Choroid plexus epithelial cell (primary cell): ENCODE results near the gene ANKK1.

Source experiments
- DNase-seq: peaks from one replicate; pipeline ENCODE4 v3.0.0-alpha.2; 2010; ENCODE audit warnings: low read depth
- H3K4me3 ChIP-seq: 2 replicates; pipeline ENCODE4 v1.5.1; 2011; ENCODE audit warnings: low read depth, mild to moderate bottlenecking, control low read depth, low read length, moderate library complexity
- TF ChIP-seq, protein P1 (sequence below): conservative IDR thresholded peaks from 2 replicates; pipeline ENCODE4 v1.5.1; 2011; ENCODE audit warnings: low read depth, mild to moderate bottlenecking, control low read depth, inconsistent platforms, low read length, moderate library complexity

ANKK1 gene

DNA sequence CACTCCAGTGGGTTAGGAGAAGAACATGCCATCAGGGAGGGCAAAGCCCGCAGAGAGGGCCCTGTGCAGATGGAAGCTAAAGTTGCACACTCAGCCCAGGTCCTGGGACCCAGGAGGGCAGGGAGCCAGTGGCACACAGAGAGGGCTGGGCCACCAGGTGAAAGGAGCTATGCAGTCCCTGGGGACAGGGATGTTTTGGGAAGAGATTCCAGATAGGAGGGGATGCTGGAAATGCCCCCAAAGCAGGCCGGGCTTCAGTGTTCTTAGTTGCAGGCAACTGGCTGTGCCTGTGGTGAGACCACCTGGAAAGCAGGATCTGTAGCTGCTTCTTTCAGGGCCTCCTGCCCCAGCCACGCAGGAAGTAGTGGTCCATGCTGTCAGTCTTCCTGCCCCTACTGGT lies 19.6 kb downstream of the ANKK1 start:
- no peak overlapping the region for H3K4me3 ChIP-seq
- no peak for DNase-seq
- TF ChIP-seq, protein P1, sequence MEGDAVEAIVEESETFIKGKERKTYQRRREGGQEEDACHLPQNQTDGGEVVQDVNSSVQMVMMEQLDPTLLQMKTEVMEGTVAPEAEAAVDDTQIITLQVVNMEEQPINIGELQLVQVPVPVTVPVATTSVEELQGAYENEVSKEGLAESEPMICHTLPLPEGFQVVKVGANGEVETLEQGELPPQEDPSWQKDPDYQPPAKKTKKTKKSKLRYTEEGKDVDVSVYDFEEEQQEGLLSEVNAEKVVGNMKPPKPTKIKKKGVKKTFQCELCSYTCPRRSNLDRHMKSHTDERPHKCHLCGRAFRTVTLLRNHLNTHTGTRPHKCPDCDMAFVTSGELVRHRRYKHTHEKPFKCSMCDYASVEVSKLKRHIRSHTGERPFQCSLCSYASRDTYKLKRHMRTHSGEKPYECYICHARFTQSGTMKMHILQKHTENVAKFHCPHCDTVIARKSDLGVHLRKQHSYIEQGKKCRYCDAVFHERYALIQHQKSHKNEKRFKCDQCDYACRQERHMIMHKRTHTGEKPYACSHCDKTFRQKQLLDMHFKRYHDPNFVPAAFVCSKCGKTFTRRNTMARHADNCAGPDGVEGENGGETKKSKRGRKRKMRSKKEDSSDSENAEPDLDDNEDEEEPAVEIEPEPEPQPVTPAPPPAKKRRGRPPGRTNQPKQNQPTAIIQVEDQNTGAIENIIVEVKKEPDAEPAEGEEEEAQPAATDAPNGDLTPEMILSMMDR, result no peak

DNA sequence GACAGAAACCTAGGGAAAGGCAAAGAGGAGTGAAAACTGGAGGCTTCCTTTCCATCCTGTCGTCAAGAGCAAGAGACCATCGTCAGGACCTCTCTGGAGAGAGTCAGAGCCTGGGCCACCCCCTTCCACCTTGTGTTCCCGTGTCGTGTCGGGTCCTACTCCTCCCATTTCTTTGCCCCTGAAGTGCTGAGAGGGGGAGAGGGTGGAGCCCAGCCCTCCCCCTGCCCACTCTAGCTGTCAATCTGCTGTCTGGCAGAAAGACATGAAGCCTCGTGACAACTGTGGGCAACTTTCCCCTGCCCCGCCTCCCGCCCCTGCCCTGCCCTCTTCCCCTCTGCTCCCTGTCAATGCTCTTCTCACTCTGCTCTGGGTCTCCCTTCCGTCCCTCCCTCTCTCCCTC lies 20.6 kb downstream of the ANKK1 start:
- TF ChIP-seq, protein P1, result no peak
- no peak overlapping the region for H3K4me3 ChIP-seq
- DNase-seq, result no peak

DNA sequence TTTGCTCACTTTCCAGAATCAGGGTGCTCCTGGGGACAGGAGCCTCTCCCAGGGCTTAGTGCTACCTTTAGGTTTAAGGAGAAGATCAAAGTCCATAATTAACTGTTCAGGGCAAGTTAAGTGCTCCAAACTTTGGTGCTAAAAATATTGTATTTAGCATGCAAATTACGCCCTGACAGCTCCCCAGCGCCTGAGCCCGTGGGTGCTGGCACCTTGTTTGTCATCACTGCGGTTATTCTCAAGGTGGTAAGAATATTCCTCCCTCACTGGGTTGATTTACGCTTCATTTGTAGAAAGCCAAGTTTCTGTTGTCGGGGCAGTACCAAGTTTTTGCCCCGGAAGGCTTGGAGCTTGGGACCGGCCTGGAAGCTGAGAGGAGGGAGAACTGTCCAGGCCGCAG lies 21.3 kb downstream of the ANKK1 start:
- no peak overlapping the region for H3K4me3 ChIP-seq
- TF ChIP-seq, protein P1, result no peak
- no peak for DNase-seq

DNA sequence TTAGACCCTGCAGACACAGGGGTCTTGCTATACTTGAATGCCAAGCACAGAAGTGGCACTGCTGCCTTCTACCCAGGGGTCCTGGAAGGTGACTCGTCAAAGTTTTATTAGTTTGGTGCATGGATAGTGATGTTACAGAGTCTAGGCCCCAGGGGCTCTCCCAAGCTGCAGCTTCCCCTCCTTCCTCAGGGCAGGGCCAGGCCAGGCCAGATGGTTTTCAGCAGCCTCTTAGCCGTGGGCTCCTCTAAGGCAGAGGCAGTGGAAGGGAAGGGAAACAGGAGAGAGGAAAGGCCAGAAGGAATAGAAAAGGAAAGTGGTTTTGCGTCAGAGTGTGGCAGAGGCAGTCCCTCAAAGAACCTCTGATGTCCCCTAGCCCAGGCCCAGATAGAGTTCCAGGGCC lies 21.9 kb downstream of the ANKK1 start:
- no peak overlapping the region for H3K4me3 ChIP-seq
- TF ChIP-seq, protein P1, result no peak
- DNase-seq, result no peak

DNA sequence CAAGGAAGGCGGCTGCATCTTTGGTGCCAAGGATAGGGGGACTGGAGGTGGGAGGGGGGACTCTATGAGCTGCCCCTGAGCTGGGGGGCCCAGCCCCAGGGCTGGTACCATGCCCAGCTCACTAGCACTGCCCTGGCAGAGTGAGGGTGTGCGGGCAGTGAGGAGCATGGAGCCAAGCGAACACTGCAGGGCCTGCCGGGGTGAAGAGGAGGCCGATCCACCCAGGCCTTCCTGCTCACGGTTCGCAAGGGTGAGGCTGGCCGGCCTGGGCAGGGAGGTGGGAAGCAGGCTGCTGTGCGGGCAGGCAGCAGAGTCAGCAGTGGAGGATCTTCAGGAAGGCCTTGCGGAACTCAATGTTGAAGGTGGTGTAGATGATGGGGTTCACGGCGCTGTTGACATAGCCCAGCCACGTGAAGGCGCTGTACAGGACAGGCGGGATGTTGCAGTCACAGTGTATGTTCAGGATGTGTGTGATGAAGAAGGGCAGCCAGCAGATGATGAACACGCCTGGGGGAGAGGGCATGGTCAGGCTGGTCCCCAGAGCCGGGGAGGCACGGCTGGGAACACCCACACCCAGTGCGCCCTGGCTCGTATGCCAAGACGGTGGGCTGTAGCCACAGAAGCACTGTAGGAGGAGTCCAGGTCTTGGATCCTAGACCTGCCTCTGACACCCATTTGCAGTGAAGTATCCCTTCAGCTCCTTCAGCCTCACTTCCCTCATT lies 23.0 kb downstream of the ANKK1 start:
- no peak for DNase-seq
- no peak overlapping the region for H3K4me3 ChIP-seq
- TF ChIP-seq, protein P1, result no peak

DNA sequence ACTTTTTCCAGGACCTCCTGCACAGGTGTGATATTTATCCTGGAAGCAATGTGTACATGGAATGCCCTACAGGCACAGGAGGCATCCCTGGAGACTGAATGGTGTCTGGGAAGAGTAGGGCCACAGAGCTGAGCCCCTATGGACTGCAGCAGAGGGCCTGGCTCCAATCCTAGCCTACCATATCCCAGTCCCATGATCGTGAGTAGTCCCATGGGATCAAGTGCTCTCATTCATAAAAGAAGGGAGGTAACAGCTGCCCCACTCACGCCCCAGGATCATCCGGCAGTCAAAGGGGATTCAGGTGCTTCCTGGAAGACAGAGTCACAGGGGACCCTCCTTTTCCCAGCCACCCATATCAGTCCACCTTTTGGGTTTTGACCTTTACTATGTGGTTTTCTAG lies 24.0 kb downstream of the ANKK1 start:
- DNase-seq, result no peak
- TF ChIP-seq, protein P1, result no peak

DNA sequence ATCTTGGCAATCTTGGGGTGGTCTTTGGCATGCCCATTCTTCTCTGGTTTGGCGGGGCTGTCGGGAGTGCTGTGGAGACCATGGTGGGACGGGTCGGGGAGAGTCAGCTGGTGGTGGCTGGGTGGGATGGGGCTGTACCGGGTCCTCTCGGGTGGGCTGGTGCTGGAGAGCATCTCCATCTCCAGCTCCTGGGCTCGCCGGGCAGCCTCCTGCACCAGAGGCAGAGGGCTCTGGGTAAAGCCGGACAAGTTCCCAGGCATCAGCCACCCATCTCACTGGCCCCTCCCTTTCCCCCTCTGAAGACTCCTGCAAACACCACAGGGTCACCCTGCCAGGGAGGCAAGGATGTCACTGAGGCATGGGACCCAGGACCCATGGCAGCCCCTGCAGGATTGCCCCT lies 25.1 kb downstream of the ANKK1 start:
- TF ChIP-seq, protein P1, result no peak
- H3K4me3 ChIP-seq, result no peak overlapping the region
- DNase-seq, result no peak

More for the DNA sequence above, 24.0 kb downstream of the ANKK1 start:
- H3K4me3 ChIP-seq, result no peak overlapping the region
